ENCODE data around the gene CMPK2.

Gene CMPK2

DNA sequence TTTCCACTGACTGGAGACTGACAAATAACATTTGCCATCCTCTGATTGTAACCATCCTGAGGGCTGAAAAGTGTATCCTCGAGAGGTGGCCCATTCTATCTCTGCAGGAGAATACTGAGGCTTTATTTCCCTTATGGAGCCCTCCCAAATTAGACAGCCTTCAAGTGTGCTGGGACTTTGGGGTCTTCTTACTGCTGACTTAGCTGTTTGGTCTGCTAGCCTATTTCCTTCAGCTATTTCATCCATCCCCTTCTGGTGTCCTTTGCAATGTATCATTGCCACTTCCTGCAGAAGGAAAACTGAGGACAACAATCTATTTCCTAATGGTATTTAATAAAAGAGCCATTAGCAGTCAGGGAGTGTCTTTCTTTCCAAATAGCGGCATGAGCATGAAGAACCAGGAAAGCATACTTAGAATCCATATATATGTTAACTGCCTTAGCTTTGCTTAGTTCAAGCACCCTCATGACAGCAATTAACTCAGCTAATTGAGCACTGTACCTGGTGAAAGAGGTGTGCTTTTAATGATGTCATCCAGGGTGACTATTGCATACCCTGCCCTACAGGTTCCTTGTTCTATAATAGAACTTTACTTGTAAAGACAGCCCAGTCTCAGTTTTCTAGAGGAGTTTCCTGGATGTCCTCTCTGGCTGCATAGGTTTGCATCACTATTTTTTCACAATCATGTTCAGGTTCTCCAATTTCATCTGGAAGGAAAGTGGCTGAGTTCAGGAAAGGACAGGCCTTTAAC, 24.0 kb downstream of the CMPK2 start:
- no peak for DNase-seq (ENCODE audit: low spot score)

DNA sequence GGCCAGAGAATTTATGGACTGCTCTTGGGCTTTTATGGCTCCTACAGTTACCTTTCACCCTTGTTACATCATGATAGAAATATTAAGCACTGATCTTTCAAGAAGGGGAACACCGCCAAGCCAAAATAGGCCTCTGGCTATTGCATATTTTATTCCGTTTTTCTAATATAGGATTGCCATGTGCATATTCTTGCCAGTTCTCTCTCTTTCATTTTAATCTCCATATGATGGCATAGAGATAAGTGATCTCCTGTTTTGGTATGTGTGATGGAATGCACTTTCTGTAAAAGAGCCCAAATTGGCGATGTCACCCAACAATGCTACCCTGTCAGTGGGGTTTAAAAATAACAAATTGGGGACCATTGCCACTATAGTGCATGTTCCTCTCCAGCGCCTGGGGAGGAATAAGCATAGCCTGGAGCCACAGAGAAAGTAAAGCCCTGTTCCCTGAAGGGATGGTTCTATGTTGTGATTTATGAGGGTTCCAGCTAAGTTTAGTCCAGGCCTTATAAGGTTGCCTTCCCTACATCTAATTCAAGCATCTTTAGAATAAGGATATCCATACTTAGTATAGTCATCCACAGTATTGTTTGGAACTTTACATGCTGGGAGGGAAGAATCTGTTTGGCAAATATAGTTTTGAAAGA, 26.9 kb downstream of the CMPK2 start:
- DNase-seq (ENCODE audit: low spot score): no peak

DNA sequence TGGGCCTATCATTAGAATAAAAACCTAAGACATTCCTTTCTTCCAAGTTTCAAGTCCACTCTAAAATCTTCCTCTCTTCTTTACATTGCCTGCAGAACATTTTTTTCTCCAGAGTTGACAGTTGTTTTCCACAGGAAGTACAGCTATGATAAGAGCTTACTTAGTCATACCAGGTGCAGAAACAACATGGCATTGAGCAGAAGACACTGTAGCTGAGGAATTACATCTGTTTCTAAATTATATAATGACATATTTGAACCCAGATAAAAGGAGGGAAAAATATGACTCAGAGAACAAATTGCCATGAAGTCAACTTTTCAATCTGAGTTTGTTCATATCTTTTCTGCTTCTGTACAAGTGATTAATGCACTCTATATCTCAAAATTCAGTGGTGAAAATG, 30.2 kb downstream of the CMPK2 start:
- no peak for DNase-seq (ENCODE audit: low spot score)

DNA sequence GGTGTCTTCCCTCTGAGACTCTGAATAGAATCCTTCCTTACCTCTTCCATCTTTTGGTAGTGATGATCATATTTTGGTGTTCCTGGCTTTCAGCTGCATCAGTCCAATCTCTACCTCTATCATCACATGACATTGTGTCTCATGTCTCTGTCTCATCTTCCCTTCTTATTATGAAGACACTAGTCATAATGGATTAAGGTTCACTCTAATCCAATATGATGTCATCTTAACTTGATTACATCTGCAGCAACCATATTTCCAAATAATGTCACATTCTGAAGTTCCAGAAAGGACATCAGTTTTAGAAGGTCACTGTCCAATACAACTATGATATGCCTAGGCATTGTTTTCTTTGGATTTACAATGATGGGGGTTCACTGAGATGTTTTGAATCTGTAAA, 31.5 kb downstream of the CMPK2 start:
- DNase-seq (ENCODE audit: low spot score): no peak

DNA sequence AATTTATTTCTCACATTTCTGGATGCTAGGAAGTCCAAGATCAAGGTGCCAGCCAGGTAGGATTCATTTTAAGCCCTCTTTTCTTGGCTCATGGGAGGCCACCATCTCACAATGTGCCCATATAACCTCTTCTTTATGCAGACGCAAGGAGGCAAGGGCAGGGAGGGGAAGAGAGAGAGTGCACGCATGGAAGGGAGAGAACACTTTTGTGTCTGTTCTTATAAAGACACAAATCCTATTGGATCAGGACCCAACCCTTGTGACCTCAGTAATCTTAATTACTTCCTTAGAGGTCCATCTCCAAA, 32.5 kb downstream of the CMPK2 start:
- DNase-seq (ENCODE audit: low spot score): no peak

DNA sequence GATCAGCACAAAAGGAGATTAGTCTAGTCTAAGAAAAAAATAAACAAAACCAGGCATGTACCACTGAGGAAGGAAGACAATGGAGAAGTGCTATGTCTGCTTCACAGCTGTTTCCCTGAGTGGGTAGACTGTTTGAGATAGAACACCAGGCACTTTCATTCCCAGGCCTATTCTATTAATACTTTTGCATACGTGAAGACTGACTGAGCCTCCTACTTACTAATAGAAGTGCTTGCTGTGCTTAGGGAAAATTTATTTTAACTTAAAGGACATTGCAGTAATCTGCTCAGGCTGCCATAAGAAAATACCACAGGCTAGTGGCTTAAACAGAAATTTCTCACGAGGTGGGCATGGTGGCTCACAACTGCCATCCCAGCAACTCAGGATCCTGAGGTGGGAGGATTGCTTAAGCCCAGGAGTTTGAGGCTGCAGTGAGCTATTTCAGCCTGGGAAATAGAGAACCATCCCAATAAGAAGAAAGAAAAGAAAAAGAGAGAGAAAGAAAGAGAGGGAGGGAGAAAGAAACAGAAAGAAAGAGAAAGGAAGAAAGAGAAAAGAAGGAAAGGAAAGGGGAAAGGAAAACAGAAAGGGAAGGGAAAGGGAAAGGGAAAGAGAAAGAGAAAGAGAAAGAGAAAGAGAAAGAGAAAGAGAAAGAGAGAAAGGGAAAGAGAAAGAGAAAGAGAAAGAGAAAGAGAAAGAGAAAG, 33.0 kb downstream of the CMPK2 start:
- DNase-seq (ENCODE audit: low spot score): no peak

DNA sequence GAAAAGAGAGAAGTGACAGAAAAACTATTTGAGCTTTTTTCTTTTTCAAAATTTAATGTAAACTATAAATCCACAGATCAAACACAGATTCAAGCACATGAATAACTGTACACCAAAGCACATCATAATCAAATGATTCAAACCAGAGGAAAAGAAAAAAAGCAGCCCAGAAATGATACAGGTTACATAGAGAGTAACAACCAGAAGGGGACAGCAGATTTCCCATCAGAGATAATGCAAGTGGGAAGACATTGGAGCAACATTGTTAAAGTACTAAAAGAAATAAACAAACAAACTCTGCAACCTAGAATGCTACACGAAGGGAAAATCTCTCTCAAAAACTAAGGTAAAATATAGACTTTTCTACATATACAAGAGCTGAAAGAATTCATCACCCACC, 34.5 kb downstream of the CMPK2 start:
- DNase-seq (ENCODE audit: low spot score): no peak

DNA sequence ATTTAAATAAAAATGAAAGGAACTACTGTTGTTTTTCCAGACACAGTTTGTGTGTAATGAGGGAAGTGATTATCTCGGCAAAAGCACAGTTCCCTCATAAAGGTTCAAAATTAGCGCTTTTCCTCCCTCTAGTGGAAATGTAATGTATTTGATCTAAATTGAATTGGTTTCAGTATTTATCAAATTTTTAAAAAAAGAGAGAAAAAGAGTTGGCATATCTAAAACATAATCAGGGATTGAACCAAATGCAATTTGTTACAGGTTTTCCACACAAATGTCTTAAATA, 37.5 kb downstream of the CMPK2 start:
- peak; percentile 55 for DNase-seq (ENCODE audit: low spot score)

DNA sequence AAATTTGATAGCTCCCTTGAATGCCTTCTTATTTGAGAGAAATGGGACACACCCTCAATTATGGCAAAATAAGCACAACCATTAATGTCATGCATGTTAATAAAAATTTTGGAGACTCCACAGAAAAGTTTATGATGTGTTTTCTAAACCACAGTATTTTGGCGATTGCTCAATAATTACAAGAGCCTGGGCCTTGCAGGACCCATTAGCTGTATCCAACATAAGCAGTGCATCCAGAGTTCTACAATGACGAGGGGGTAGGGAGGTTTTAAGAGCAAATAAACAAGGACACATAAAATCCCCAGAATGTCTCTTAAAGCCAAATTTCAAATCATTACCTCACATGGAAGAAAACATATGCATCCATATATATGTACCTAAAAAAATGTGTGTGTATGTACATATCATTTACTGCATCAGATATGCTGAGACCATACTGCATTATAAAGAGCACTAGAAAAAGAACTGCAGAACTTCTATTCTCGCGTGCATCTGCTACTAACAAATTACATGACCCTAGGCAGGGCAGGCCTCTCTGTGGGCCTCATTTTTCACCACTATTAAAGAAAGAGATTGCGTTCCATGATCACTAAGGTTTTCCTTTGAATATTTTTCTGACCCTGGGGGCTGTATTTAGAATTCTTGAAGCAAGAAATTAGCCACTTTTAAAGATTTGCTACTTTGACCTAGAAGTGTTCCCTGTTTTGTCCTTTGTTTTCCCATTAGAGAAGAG, 38.0 kb downstream of the CMPK2 start:
- no peak for DNase-seq (ENCODE audit: low spot score)

DNA sequence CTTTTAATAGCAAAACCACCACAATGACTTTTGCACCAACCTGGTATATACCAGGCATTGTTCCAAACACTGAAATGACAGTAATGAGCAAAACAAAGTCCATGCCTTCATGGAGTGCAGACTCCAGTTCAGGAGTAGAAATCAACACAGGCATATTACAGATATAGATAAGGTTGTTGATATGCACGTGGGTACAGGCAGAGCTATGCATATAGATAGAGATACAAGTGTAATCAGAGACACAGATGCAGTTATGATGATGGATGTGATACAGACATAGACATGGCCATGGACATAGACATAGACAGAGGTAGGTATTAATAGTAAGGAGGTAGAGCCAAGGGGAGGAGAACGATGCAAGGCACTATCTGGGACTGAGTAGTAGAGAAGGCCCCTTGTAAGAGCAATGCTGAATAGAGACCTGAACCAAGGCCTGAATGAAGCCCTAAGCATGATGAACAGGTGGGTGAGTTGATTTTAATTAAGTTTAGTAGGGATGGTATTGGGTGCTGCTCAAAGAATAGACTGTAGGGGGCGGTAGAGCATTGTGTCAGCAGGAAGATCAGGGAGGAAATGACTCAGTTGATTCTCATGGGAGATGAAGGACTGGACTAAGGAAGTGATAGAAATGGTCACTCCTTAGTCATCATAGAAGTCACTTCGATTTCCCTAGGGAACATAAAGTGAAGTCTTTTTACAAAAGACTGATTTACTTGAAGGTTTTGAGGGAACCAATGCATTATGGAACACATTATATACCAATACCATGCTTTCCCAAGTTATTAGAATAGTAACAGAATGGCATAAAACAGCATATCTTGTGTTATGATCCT, 39.4 kb downstream of the CMPK2 start:
- DNase-seq (ENCODE audit: low spot score): peak; percentile 69

DNA sequence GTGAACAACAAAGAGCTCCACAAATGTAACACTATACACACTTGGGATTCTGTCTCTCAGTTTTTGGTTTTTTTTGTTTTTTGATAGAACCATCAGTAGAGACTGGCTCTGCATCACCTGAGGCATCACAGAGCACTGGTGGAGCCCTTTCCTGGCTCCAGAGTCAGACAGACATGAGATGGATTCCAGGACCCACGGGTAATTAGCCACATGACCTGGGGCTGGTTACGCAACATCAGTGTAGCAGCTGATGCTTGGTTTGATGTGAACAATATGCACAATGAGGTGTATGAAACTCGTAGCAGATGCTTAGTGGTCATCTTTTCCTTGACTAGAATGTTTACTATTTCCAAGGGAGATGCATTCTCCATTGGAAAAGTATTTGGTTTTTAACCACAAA, 40.7 kb downstream of the CMPK2 start:
- no peak for DNase-seq (ENCODE audit: low spot score)

DNA sequence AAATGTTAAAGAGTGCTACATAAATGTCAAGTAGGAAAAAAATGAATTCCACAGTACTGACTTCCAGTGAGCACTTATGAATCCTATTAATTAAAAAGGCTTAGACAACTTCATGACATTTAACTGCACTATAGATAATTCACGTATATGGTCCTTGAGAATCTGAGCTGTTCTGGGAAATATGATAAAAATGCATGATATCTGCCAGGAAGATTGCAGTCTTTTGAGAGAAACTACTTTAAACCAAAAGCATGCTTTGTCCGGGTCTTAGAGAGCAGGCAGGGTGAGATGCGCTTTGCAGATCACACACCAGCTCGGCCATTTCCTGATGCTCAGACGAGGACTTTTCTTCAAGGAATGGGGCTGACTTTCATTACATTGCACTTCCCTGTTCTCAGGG, 42.6 kb downstream of the CMPK2 start:
- DNase-seq (ENCODE audit: low spot score): no peak

DNA sequence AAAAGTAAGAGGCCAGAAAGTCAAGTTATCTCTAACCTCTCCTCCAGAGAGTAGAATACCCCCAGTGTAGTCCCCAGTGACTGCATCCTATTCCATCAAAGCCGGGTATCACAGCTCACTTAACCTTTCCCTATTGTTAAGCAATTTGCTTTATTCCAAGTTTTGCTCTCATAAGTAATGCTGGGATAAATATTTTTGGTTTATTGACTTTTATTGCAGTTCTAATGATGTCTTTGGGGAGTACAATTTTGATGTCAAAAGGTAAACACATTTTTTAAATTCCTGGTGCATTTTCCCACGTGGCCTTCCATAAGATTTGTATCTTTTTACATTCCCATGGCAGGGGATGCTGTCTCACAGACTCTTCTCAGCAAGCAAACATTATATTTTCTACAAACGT, 43.3 kb downstream of the CMPK2 start:
- DNase-seq (ENCODE audit: low spot score): no peak

DNA sequence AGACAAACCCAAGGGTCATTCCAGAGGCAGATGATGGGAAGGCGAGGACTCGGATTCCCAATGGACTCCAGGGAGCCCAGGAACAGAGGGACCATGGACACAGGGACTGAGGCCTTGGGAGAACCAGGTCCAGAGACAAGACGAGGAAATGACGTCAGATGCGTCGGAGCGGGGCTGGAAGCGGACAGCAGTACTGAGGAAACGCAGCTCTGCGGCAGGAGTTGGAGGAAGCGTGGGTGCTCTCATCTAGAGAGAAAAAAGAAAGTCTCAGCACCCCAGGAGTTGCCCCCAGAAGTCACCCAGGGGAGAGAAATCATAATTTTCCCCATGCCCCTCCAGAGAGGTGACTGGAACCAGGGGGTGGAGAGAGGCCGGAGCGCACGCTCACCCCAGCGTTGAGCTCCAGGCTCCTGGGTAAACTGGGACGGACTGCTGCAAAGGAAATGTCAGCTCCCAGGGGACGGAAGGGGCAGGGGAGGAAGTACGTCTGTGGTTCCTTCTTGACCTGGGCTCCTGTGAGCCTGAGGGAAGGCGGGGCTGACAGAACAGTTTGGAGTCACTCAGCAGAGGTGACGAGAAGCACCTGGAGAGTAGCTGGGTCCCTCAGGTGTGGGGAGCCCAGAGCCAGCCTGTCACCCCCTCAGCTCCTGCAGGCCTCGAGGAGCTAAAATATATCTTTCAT, 44.7 kb downstream of the CMPK2 start:
- DNase-seq (ENCODE audit: low spot score): no peak

DNA sequence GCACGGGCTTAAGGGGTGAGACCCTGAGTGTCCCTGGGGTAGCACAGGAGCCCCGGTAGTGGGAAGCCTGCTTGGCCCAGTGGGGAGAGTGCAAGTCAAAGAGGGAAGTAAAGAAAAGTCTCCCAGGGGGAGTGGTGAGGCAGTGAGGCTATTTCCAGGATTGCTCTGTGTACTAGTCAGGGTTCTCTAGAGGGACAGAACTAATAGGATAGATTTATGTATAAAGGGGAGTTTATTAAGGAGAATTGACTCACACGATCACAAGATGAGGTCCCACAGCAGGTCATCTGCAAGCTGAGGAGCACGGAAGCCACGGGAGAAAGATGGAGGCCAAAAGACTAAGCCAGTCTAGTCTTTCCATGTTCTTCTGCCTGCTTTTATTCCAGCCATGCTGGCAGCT, 45.5 kb downstream of the CMPK2 start:
- DNase-seq (ENCODE audit: low spot score): no peak

DNA sequence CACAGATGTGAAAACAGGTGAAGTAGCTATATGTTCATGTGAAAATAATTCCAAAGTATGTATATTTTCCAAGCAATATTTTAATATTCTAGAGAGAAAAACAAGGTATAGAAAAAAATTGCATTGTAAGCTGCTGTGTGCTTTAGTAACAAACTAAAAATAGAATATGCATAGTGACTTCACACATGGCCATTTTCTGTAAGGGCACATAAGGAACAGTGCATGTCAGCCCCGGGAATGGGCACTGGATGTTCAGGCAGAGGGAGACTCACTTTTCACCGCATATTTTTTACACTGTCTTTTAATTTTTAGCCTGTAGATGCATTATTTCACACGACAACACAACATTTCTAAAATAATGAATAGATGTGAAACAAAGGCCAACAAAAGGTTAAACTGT, 46.0 kb downstream of the CMPK2 start:
- no peak for DNase-seq (ENCODE audit: low spot score)

DNA sequence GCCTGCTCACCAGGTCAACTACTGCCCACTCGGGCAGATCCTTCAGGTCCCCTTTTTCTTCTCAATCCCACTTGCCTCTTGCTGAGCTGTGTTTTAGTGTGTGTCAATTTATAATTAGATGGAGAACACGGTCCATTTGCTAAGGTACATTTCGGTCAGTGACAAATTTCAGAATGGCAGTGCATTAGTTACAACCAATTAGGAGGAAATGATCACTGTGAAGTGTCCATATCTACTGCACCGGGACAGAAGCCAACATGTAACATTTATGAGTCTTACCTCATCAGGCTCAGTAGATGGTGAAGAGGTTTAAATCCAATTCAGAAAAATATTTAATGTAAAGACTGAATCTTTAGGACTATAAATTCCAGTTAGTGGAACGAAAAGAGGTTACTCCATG, 47.7 kb downstream of the CMPK2 start:
- no peak for DNase-seq (ENCODE audit: low spot score)

DNA sequence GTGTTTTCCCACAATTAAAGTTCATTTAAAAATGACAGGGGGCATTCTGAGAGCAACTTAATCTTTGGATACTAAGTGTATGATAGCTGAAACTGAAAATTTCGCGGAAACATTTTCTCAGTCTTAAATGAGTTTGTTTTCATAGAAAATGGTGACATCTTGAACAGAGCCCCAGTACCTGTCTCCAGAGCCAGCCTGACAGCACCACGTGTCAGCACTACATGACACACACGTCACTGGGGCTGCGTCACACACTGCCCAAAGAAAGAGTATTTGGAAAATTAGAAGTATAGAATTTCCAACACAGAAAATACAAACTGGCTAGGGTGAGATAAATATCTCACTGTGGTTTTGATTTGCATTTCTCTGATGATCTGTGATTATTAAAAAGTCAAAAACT, 50.8 kb downstream of the CMPK2 start:
- no peak for DNase-seq (ENCODE audit: low spot score)

DNA sequence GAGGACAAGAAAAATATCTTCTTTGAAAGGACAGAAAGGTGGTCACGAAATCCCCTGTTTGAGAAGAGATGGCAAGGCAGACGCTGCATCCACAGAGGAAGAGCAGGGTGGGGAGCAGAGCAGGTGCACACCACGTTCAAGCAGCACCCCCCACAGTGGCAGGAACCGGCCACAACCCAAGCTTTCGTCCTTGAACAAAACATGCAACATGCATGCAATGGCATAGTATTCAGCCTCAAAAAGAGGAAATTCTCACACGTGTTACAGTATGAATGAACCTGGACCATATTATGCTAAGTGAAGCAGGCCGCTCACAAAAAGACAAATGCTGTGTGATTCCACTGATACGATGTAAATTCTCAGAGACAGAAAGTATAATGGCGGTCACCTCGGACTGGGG, 51.4 kb downstream of the CMPK2 start:
- DNase-seq (ENCODE audit: low spot score): no peak

DNA sequence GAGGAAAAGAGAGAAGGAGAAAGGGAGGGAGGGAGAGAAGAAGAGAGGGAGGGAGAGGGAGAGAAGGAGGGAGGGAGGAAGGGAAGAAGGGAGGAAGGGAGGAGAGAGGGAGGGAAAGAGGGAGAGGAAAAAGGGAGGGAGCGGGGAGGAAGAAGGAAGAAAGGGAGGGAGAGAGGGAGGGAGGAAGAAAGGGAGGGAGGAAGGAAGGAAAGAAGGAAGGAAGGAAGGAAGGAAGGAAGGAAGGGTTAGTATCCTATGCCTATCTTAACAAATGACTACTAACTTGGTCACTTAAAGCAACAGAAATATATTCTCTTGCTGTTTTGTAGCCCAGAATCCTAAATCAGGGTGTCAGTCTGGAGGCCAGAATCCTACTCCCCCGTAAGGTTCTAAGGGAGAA, 52.1 kb downstream of the CMPK2 start:
- DNase-seq (ENCODE audit: low spot score): no peak

DNA sequence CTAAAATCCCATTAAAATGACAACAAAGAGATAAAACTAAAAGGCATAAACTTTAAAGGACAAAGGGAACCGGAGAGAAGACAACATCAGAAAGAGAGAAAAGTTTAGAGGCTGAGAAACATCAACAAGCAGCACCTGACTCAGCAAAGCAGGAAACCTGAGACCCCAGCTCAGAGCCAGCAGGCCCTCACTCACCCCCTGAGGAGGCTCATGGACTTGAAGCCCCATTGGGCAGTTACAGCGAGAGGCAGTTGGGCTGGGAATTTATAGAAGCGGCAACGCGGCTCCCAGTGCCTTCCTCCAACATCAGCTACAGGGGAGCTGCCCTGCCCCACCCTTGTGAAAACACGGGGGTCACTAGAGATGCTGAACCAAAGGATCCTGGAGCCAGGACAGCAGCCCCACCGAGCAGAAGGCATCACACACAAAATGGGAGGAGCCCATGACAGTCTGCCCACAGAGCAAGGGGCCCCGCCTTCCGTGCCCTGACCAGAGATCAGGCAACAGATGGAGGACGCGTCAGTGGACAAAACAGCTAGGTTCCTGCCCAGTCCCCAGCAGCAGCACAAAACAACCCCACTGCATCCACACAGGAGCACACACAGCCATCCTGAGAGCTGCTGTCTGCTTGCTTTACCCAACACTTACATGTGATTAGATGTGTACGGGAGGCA, 52.7 kb downstream of the CMPK2 start:
- DNase-seq (ENCODE audit: low spot score): no peak
